ENCODE data around the gene CUTA. TPM values are rescaled to one million over a fixed set of nuclear protein-coding genes. Genes with fewer than 3 reads are reported as not detected.

The CUTA gene
- total and polyA plus RNA-seq, 4 donors, result 88.7 to 275 (median 128) TPM

GRCh38 chr6:33429750-33430052 is 11.8 kb upstream of the CUTA start:
- DNase-seq, result no peak
- TF ChIP-seq, protein P1, sequence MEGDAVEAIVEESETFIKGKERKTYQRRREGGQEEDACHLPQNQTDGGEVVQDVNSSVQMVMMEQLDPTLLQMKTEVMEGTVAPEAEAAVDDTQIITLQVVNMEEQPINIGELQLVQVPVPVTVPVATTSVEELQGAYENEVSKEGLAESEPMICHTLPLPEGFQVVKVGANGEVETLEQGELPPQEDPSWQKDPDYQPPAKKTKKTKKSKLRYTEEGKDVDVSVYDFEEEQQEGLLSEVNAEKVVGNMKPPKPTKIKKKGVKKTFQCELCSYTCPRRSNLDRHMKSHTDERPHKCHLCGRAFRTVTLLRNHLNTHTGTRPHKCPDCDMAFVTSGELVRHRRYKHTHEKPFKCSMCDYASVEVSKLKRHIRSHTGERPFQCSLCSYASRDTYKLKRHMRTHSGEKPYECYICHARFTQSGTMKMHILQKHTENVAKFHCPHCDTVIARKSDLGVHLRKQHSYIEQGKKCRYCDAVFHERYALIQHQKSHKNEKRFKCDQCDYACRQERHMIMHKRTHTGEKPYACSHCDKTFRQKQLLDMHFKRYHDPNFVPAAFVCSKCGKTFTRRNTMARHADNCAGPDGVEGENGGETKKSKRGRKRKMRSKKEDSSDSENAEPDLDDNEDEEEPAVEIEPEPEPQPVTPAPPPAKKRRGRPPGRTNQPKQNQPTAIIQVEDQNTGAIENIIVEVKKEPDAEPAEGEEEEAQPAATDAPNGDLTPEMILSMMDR (IDR thresholded peaks at IDR 0.05; ENCODE audit: control extremely low read depth, extremely low read depth), result no peak
- WGBS, 2 donors, result 32 to 43% methylated on average over 2 of the region's 2 CpGs
- no peak for ATAC-seq (ENCODE audit: insufficient read depth, low FRiP score)
- Histone ChIP-seq H3K36me3 (ENCODE audit: control insufficient read depth in 4 of 4, insufficient read depth in 4 of 4, low read length in 4 of 4) (peaks cover 0 to 4% (median 0%) of the 10 kb centered on the region in 4 donors), H3K9ac (ENCODE audit: insufficient read depth in 1 of 2, low read length in 2 of 2) (no peak overlapping the region), H3K4me1 (ENCODE audit: control insufficient read depth in 5 of 5, insufficient read depth in 5 of 5, low read length in 5 of 5) (peaks cover 8 to 53% (median 23%) of the 10 kb centered on the region in 5 donors), H3K9me3 (ENCODE audit: control insufficient read depth in 4 of 4, insufficient read depth in 3 of 4, low read length in 3 of 4) (no peaks in the 10 kb centered on the region), H3K27ac (ENCODE audit: low read depth in 1 of 2, low read length in 1 of 2) (peak overlapping the region in 1 of 2 donors; percentile 11), H3K4me3 (no peak overlapping the region), H3K27me3 (ENCODE audit: control insufficient read depth in 3 of 3, insufficient read depth in 3 of 3, low read length in 2 of 3) (no peaks in the 10 kb centered on the region)

GRCh38 chr6:33428966-33429749 is 11.3 kb upstream of the CUTA start:
- Histone ChIP-seq H3K9me3 (ENCODE audit: control insufficient read depth in 4 of 4, insufficient read depth in 3 of 4, low read length in 3 of 4) (no peaks in the 10 kb centered on the region), H3K4me3 (no peak overlapping the region), H3K4me1 (ENCODE audit: control insufficient read depth in 5 of 5, insufficient read depth in 5 of 5, low read length in 5 of 5) (peaks cover 13 to 57% (median 26%) of the 10 kb centered on the region in 5 donors), H3K9ac (ENCODE audit: insufficient read depth in 1 of 2, low read length in 2 of 2) (peak overlapping the region in 1 of 2 donors; percentile 11), H3K27ac (ENCODE audit: low read depth in 1 of 2, low read length in 1 of 2) (peak overlapping the region in 1 of 2 donors; percentile 28), H3K36me3 (ENCODE audit: control insufficient read depth in 4 of 4, insufficient read depth in 4 of 4, low read length in 4 of 4) (peaks cover 0 to 4% (median 0%) of the 10 kb centered on the region in 4 donors), H3K27me3 (ENCODE audit: control insufficient read depth in 3 of 3, insufficient read depth in 3 of 3, low read length in 2 of 3) (no peaks in the 10 kb centered on the region)
- TF ChIP-seq, protein P1 (IDR thresholded peaks at IDR 0.05; ENCODE audit: control extremely low read depth, extremely low read depth), result no peak
- WGBS, 2 donors, result 51 to 79% methylated on average over 5 of the region's 5 CpGs
- no peak for ATAC-seq (ENCODE audit: insufficient read depth, low FRiP score)
- peak in 1 of 3 donors; percentile 22 for DNase-seq

DNA sequence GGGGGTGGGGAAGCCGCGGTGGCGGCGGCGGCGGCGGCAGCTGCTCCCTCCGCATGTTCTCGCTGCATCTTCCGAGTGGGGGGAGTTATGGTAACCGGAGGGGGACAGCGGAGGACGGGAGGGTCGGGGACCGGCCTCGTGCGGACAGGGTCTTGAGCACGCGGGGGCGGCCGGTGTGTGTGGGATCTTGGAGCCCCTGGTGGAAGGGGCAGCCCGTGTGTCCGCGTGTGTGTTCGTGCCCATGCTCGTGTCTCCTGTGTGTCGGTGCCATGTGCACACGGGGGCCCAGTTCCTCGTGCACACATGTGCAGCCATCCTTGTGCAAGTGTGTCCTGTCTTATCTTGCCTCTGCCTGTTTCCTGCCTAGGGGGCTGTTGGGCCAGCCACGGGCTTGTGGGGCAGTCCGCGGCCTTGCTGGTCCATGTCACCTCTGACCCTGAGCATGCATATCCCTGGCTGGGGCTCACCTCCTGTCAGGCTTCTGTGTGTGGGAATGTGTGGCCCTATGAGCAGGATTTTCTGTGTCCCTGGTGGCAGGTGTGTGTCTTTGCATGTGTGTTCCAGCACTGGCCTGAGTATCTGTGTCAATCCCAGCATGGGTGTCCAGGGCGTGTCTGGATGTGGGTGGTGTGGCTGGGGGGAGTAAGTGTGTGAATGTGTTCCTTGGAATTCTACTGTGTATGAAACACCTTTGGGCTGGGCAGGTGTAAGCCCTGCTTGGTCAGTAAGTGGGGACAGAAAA is 10.5 kb upstream of the CUTA start:
- Histone ChIP-seq H3K9ac (ENCODE audit: insufficient read depth in 1 of 2, low read length in 2 of 2) (peak overlapping the region; percentile 1 to 11), H3K4me1 (ENCODE audit: control insufficient read depth in 5 of 5, insufficient read depth in 5 of 5, low read length in 5 of 5) (peaks cover 9 to 54% (median 26%) of the 10 kb centered on the region in 5 donors), H3K27ac (ENCODE audit: low read depth in 1 of 2, low read length in 1 of 2) (peak overlapping the region in 1 of 2 donors; percentile 83), H3K27me3 (ENCODE audit: control insufficient read depth in 3 of 3, insufficient read depth in 3 of 3, low read length in 2 of 3) (no peaks in the 10 kb centered on the region), H3K9me3 (ENCODE audit: control insufficient read depth in 4 of 4, insufficient read depth in 3 of 4, low read length in 3 of 4) (no peaks in the 10 kb centered on the region), H3K36me3 (ENCODE audit: control insufficient read depth in 4 of 4, insufficient read depth in 4 of 4, low read length in 4 of 4) (peaks cover 0 to 4% (median 2%) of the 10 kb centered on the region in 4 donors), H3K4me3 (peak overlapping the region; percentile 29)
- WGBS, 2 donors, result 2 to 5% methylated on average over 30 to 33 of the region's 33 CpGs
- TF ChIP-seq, protein P1 (IDR thresholded peaks at IDR 0.05; ENCODE audit: control extremely low read depth, extremely low read depth), result no peak
- DNase-seq (peak; percentile 29 to 38 (median 34)), ATAC-seq (ENCODE audit: insufficient read depth, low FRiP score) (no peak)

Measured in lung (tissue), 12 donors.